ENCODE results near the gene ZNF649. TPM values are rescaled to one million over a fixed set of nuclear protein-coding genes. Genes with fewer than 3 reads are reported as not detected.

ZNF649 gene
- total RNA-seq, 1 donor from 2014 or later: 8.7 TPM

GRCh38 chr19:51887522-51888498 lies 17.0 kb downstream of the ZNF649 start, which contains the start of gene ZNF577:
Gene ZNF577, minus strand, starts transcription at chr19:51887951. Its CDS starts 7,569 bp downstream, at chr19:51880382.
- DNase-seq (ENCODE audit: low read depth in 2 of 2): peak; percentile 87 to 91

GRCh38 chr19:51884713-51885112 lies 20.1 kb downstream of the ZNF649 start:
- no peak for DNase-seq (ENCODE audit: low read depth in 2 of 2)

- DNase-seq (ENCODE audit: low read depth in 2 of 2): no peak
Measured at GRCh38 chr19:51882518-51882917, 22.3 kb downstream of the ZNF649 start.

- no peak for DNase-seq (ENCODE audit: low read depth in 2 of 2)
Measured at GRCh38 chr19:51873097-51873496, 31.7 kb downstream of the ZNF649 start.

GRCh38 chr19:51861870-51862622 lies 42.8 kb downstream of the ZNF649 start:
- no peak for DNase-seq (ENCODE audit: low read depth in 2 of 2)

Other genes starting within 250 kb of the ZNF649 start
- gene SPACA6, start 211.7 kb downstream of the ZNF649 start, total RNA-seq: 3.9 and 7.7 TPM in 2 replicates
- 0.20 and 0.22 TPM in 2 replicates for gene HAS1, start 181.0 kb downstream of the ZNF649 start, total RNA-seq
- not detected in 2 replicates for gene FPR1, start 153.1 kb downstream of the ZNF649 start, total RNA-seq
- not detected in 2 replicates for gene FPR2, start 143.8 kb downstream of the ZNF649 start, total RNA-seq
- gene FPR3, start 109.9 kb downstream of the ZNF649 start, total RNA-seq: under 0.01 TPM in 2 replicates
- 1.3 and 2.6 TPM in 2 replicates for gene ZNF577, start 17.1 kb downstream of the ZNF649 start, total RNA-seq
- 6.8 and 8.9 TPM in 2 replicates for gene ZNF613, start 22.5 kb upstream of the ZNF649 start, total RNA-seq
- gene ZNF350, start 81.8 kb upstream of the ZNF649 start, total RNA-seq: 6.5 and 9.9 TPM in 2 replicates
- 5.0 and 7.7 TPM in 2 replicates for gene ZNF615, start 103.2 kb upstream of the ZNF649 start, total RNA-seq
- 7.0 and 7.5 TPM in 2 replicates for gene ZNF614, start 123.4 kb upstream of the ZNF649 start, total RNA-seq
- 3.5 and 5.2 TPM in 2 replicates for gene ZNF432, start 143.8 kb upstream of the ZNF649 start, total RNA-seq
- gene ZNF841, start 190.7 kb upstream of the ZNF649 start, total RNA-seq: 6.1 and 12.9 TPM in 2 replicates
- gene ZNF616, start 234.9 kb upstream of the ZNF649 start, total RNA-seq: 5.0 and 5.6 TPM in 2 replicates

Data from lung microvascular endothelial cell (primary cell).